HepG2 (cell line): ENCODE results near the gene MYO18A. TPM values are rescaled to one million over a fixed set of nuclear protein-coding genes. Genes with fewer than 3 reads are reported as not detected.

Experiments used
- CSRNP1 ChIP-seq: sonication (generic); formaldehyde crosslinking; IDR thresholded peaks from 2 replicates; pipeline ENCODE4 v1.8.1; 2023; ENCODE audit warnings: mild to moderate bottlenecking, missing genetic modification reagents
- DDIT3 ChIP-seq: sonication (generic); formaldehyde crosslinking; IDR thresholded peaks from 2 replicates; pipeline ENCODE4 v1.4.0; 2020; ENCODE audit warnings: mild to moderate bottlenecking, missing genetic modification reagents
- EP300 ChIP-seq, 3 experiments: sonication (generic) in 1 of 3; formaldehyde crosslinking in 1 of 3; IDR thresholded peaks; 2 replicates each; pipeline versions ENCODE4 v1.5.1 to v1.6.1; 2011 to 2020; ENCODE audit warnings: low read depth in 2 of 3, low read length in 2 of 3, borderline replicate concordance in 1 of 3, improper control_type of control experiment in 1 of 3, mild to moderate bottlenecking in 1 of 3, missing genetic modification reagents in 1 of 3, moderate library complexity in 1 of 3
- JUND ChIP-seq: sonication (generic); formaldehyde crosslinking; IDR thresholded peaks from 2 replicates; pipeline ENCODE4 v1.8.0; 2022; ENCODE audit warnings: mild to moderate bottlenecking, missing genetic modification reagents
- NFE2L1 ChIP-seq: sonication (generic); formaldehyde crosslinking; IDR thresholded peaks from 2 replicates; pipeline ENCODE4 v1.4.0; 2020; ENCODE audit warnings: missing genetic modification reagents, mild to moderate bottlenecking, borderline replicate concordance
- PAWR ChIP-seq: sonication (generic); formaldehyde crosslinking; IDR thresholded peaks from 2 replicates; pipeline ENCODE4 v1.4.0; 2020; ENCODE audit warnings: missing genetic modification reagents, mild to moderate bottlenecking, borderline replicate concordance
- PAXIP1 ChIP-seq: sonication (generic); formaldehyde crosslinking; conservative IDR thresholded peaks from 2 replicates; pipeline ENCODE4 v1.4.0; 2020; ENCODE audit warnings: mild to moderate bottlenecking, missing genetic modification reagents, moderate library complexity
- THAP9 ChIP-seq: sonication (generic); formaldehyde crosslinking; IDR thresholded peaks from 2 replicates; pipeline ENCODE4; 2020; ENCODE audit warnings: missing genetic modification reagents, mild to moderate bottlenecking, borderline replicate concordance
- TOPORS ChIP-seq: sonication (generic); formaldehyde crosslinking; IDR thresholded peaks from 2 replicates; pipeline ENCODE4 v1.8.0; 2023; ENCODE audit warnings: mild to moderate bottlenecking, missing genetic modification reagents
- ZFAT ChIP-seq: sonication (generic); formaldehyde crosslinking; conservative IDR thresholded peaks from 2 replicates; pipeline ENCODE4 v1.8.1; 2023; ENCODE audit warnings: missing genetic modification reagents, inconsistent platforms
- ZIK1 ChIP-seq: sonication (generic); formaldehyde crosslinking; IDR thresholded peaks from 2 replicates; pipeline ENCODE4 v1.5.0; 2020; ENCODE audit warnings: mild to moderate bottlenecking, low read depth, missing genetic modification reagents, borderline replicate concordance
- ZNF281 ChIP-seq: sonication (generic); formaldehyde crosslinking; IDR thresholded peaks from 2 replicates; pipeline ENCODE4 v1.4.0; 2020; ENCODE audit warnings: missing genetic modification reagents, borderline replicate concordance
- ZNF343 ChIP-seq: sonication (generic); formaldehyde crosslinking; IDR thresholded peaks from 2 replicates; pipeline ENCODE4 v1.4.0; 2020; ENCODE audit warnings: mild to moderate bottlenecking, missing genetic modification reagents
- ZNF441 ChIP-seq: sonication (generic); formaldehyde crosslinking; IDR thresholded peaks from 2 replicates; pipeline ENCODE4 v1.7.0; 2021; ENCODE audit warnings: missing genetic modification reagents, borderline replicate concordance
- ZNF589 ChIP-seq: sonication (generic); formaldehyde crosslinking; conservative IDR thresholded peaks from 2 replicates; pipeline ENCODE4 v1.8.0; 2022; ENCODE audit warnings: mild to moderate bottlenecking, moderate library complexity, missing genetic modification reagents
- polyA plus RNA-seq, 8 experiments: library from polyadenylated mRNA; depleted of rRNA in 3 of 8; stranded (reverse) in 7 of 8; unstranded in 1 of 8; fragments of >200 nt; fragmentation: Illumina TruSeq in 4 of 8; extraction: Trizol in 4 of 8; gene quantifications; 2 replicates each; pipeline versions ENCODE4 v1.2.1 to v1.2.3, GENCODE V29; 2011 to 2016; ENCODE audit warnings: low read depth in 4 of 8, missing spikeins in 1 of 8, mixed read lengths in 1 of 8; ENCODE audit not compliant: insufficient read depth in 1 of 8
- total RNA-seq, 5 experiments: library from RNA; depleted of rRNA; stranded (reverse); fragments of >200 nt; fragmentation: Illumina TruSeq; extraction: Trizol; gene quantifications; 2 replicates each; pipeline ENCODE4 v1.2.3, GENCODE V29; 2016; ENCODE audit warnings: low read depth in 1 of 5

MYO18A gene
- total and polyA plus RNA-seq, 2 of the 13 experiments (the other 11 are each of a cell fraction or from before 2014, with no cell fraction given), result 16.8 to 24.8 TPM

GRCh38 chr17:29042679-29043538 lies 137.3 kb downstream of the MYO18A start, which contains the start of gene PIPOX (continued):
- peak; percentile 81 for TF ChIP-seq PAXIP1 (CRISPR knock-in tag)
- no peak for TF ChIP-seq JUND (CRISPR knock-in tag)
- TF ChIP-seq ZNF281, result no peak
- TF ChIP-seq ZIK1 (CRISPR knock-in tag), result no peak
- no peak for TF ChIP-seq ZFAT (CRISPR knock-in tag)
- TF ChIP-seq ZNF441 (CRISPR knock-in tag), result no peak
- TF ChIP-seq PAWR (CRISPR knock-in tag), result no peak
- TF ChIP-seq CSRNP1 (CRISPR knock-in tag), result 0 out of 2 replicates have a peak, but pooled peaks have one; percentile 31
- no peak for TF ChIP-seq DDIT3 (CRISPR knock-in tag)
- TF ChIP-seq NFE2L1, result no peak
- 0 out of 2 replicates have a peak, but pooled peaks have one; percentile 28 for TF ChIP-seq TOPORS (CRISPR knock-in tag)
- TF ChIP-seq ZNF589 (CRISPR knock-in tag), result no peak
- TF ChIP-seq EP300 (IDR thresholded peaks at IDR 0.05; ENCODE audit: low read depth in 2 of 2, low read length in 2 of 2), result no peak
- TF ChIP-seq EP300 (CRISPR knock-in tag; IDR thresholded peaks at IDR 0.05; ENCODE audit: borderline replicate concordance), result peak; percentile 16; the same call in 1 of the 2 replicates
- no peak for TF ChIP-seq ZNF343
- peak; percentile 82 for TF ChIP-seq THAP9 (CRISPR knock-in tag)
